GM18498 (cell line): ENCODE results near the gene GSK3A.

ENCODE experiments used
- ATAC-seq: cut with Tn5 transposase; IDR thresholded peaks from one replicate; pipeline ENCODE4 v1.9.1; 2021; ENCODE audit warnings: mild to moderate bottlenecking, moderate library complexity; ENCODE audit not compliant: unreplicated experiment

GSK3A gene

GRCh38 chr19:42230571-42230970 lies 11.8 kb downstream of the GSK3A start:
- ATAC-seq = no peak

- no peak for ATAC-seq
Measured at GRCh38 chr19:42229855-42230351, 12.5 kb downstream of the GSK3A start.

DNA sequence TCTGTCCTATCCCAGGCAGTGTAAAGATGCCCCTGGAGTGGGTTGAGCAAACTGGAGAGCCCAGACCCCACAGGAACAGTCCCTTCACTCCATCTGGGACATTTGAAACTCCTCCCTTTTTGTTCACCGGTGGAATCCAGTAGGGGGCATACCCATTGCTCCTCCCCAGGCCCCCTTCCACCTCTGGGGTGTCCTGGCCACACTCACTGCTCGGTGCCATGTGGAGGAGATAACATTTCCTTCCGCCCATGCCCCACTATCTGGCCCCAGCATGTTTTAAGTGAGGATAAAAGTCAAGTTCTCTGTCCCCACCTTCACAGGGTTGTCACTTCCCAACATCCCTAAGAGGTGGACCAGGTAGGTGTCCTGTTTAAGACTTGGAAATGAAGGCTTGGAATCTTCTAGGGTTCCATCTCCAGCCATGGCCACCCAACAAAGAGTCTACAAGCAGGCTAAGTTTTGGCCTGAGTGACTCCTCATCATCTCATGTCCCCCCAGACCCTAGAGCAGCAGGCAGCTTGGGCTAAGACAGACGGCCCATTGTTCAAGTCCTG lies 13.0 kb downstream of the GSK3A start:
- ATAC-seq = no peak

DNA sequence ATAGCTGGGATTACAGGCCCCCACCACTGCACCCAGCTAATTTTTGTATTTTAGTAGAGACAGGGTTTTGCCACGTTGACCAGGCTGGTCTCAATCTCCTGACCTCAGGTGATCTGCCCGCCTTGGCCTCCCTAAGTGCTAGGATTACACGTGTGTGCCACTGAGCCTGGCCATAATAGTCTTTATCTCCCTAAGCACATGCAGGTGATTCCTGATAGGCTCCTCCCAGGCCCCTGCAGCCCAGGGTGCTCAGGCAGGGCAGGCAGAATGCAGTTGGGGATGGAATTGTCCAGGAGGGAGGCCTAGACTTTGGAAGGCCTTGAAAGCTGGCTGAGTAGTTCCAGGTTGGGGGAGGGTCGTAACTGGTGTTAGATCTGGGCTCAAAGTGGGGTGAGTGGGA lies 13.8 kb downstream of the GSK3A start:
- ATAC-seq = no peak

- ATAC-seq = no peak
Measured at GRCh38 chr19:42226886-42227285, 15.5 kb downstream of the GSK3A start.

- no peak for ATAC-seq
Measured at GRCh38 chr19:42225718-42226292, 16.6 kb downstream of the GSK3A start.

GRCh38 chr19:42224940-42225717 lies 17.3 kb downstream of the GSK3A start:
- no peak for ATAC-seq

- no peak for ATAC-seq
Measured at GRCh38 chr19:42220751-42221097, 21.7 kb downstream of the GSK3A start.

- ATAC-seq = peak; percentile 76
Measured at GRCh38 chr19:42219812-42220750, 22.3 kb downstream of the GSK3A start, which contains the start of gene ZNF526. TSS of gene ZNF526 (plus strand) at chr19:42220312. CDS start at chr19:42224404, 4,092 bp downstream.

- ATAC-seq = peak; percentile 69
Measured at GRCh38 chr19:42217520-42218437, 24.6 kb downstream of the GSK3A start, which contains the start of gene DEDD2. TSS of gene DEDD2 (minus strand) at chr19:42217677. CDS start at chr19:42217007, 670 bp downstream.

- peak; percentile 15 for ATAC-seq
Measured at GRCh38 chr19:42216653-42217519, 25.5 kb downstream of the GSK3A start.

DNA sequence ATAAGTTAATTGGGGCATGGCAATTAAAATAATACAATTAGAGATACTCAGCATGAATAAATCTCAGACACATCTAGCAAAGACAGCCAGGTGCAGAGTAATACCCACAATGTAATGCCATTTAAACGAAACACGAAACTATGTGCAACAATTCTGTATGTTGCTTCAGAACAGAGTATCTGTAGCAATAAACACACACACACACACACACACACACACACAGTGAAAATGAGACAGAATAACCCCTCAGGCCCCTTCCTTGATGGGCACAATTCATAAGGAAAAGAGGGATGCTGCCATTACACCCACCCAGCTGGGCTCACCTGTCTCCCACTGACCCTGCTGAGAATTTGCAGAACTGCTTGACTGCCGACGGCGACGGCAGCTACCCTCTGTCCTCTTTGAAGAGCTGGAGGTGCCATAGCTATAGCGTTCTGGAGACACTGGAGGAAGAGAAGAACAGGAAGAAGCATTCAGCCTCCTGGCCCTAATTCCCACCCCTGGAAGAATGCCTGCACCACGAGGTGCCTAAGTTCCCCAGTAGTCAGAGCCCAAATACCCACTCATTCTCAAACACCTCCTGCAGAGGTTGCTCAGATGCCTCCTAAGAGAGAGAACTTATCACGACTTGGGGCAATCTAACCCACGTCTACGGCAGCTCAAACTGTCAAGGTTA lies 27.5 kb downstream of the GSK3A start:
- ATAC-seq = no peak

DNA sequence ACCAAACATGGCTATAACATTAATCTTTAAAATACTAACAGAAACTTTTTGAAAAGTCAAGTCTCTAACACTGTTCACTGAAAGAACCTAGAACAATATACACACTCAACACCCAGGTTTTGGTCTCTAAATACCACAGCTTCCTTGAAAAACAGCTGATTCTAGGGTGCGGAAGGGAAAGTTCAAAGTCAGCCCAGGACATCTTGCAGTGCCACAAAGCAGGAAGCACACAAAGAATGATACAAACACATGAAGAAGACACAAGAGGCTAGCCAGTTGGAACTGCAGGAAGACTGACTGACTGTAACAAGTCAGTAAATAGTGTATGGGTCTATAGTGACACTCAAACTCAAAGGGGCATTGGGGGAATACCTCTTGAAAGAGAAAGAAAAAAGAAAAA lies 29.5 kb downstream of the GSK3A start:
- no peak for ATAC-seq

- no peak for ATAC-seq
Measured at GRCh38 chr19:42208612-42209011, 33.8 kb downstream of the GSK3A start.

DNA sequence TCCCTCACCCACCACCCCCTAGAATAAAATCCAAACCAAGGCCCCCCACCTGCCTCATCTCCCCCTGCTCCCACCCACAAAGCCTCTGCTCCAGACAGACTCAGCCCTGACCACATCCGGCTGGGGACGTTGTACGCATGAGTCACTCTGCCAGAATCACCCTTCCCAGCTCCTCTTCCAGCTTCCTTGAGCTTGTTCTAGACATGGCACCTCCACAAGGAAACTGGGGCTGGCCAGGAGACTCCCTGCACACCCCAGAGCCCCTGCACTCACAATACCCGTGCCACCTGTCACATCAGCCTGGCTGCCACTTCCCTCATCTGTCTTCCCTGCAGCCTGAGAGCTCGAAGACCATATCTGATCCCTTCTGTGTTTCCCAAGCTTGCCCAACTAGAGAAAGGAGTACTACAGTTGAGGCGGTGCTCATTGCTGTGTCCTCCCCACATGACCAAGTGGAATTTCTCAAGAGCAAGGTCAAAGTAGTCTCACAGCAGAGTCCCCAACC lies 34.6 kb downstream of the GSK3A start:
- no peak for ATAC-seq

- no peak for ATAC-seq
Measured at GRCh38 chr19:42206871-42207755, 35.3 kb downstream of the GSK3A start.

- ATAC-seq = no peak
Measured at GRCh38 chr19:42204664-42205063, 37.7 kb downstream of the GSK3A start.
